Nucleus accumbens (tissue), 56 donors: ENCODE data around the gene SFMBT2.

Experiments
- DNase-seq, 56 donors: peaks; one replicate each; lab custom pipeline; 2025; lab: John Stamatoyannopoulos, UW

SFMBT2 gene

GRCh38 chr10:7410862-7411670 lies at the start of gene SFMBT2:
Gene SFMBT2, minus strand, starts transcription at chr10:7411034. Its CDS starts 29,136 bp downstream, at chr10:7381898.
- DNase-seq, result peak in 44 of 56 donors; percentile 29 to 80 (median 60)

- no peak for DNase-seq
Observed at GRCh38 chr10:7460006-7460405, 49.2 kb upstream of the SFMBT2 start.

- no peak for DNase-seq
Observed at GRCh38 chr10:7458556-7458955, 47.7 kb upstream of the SFMBT2 start.

- no peak for DNase-seq
Observed at GRCh38 chr10:7457478-7458316, 46.9 kb upstream of the SFMBT2 start.

GRCh38 chr10:7449063-7449695 lies 38.3 kb upstream of the SFMBT2 start:
- no peak for DNase-seq

GRCh38 chr10:7445474-7446185 lies 34.8 kb upstream of the SFMBT2 start:
- peak in 13 of 56 donors; percentile 10 to 55 (median 29) for DNase-seq

GRCh38 chr10:7444551-7445121 lies 33.8 kb upstream of the SFMBT2 start:
- DNase-seq, result peak; percentile 5 to 84 (median 52)

- no peak for DNase-seq
Observed at GRCh38 chr10:7443036-7443435, 32.2 kb upstream of the SFMBT2 start.

GRCh38 chr10:7441403-7442147 lies 30.7 kb upstream of the SFMBT2 start:
- DNase-seq, result no peak

GRCh38 chr10:7439696-7440095 lies 28.9 kb upstream of the SFMBT2 start:
- no peak for DNase-seq

GRCh38 chr10:7438196-7438986 lies 27.6 kb upstream of the SFMBT2 start:
- DNase-seq, result peak in 1 of 56 donors; percentile 13

GRCh38 chr10:7436490-7437100 lies 25.8 kb upstream of the SFMBT2 start:
- no peak for DNase-seq

- no peak for DNase-seq
Observed at GRCh38 chr10:7435674-7436073, 24.8 kb upstream of the SFMBT2 start.

- DNase-seq, result no peak
Observed at GRCh38 chr10:7434378-7434777, 23.5 kb upstream of the SFMBT2 start.

GRCh38 chr10:7433861-7434260 lies 23.0 kb upstream of the SFMBT2 start:
- DNase-seq, result no peak

- peak in 3 of 56 donors; percentile 14 to 20 (median 18) for DNase-seq
Observed at GRCh38 chr10:7432884-7433726, 22.3 kb upstream of the SFMBT2 start.
